Prostate gland (tissue), 2 donors: Measurements from ENCODE around the gene VENTX.

Experiments
- CTCF ChIP-seq, 4 experiments: fragments of 200-600 bp in 2 of 4; fragments of 450-650 bp in 2 of 4; sonication (generic) in 2 of 4; IDR thresholded peaks; 1 replicate in 3 of 4; 2 replicates in 1 of 4; pipeline ENCODE4 v1.5.1; 2016 to 2019; ENCODE audit warnings: antibody characterized with exemption in 4 of 4, mild to moderate bottlenecking in 2 of 4, moderate library complexity in 2 of 4
- POLR2A ChIP-seq: fragments of 450-650 bp; IDR thresholded peaks from one replicate; pipeline ENCODE4 v1.6.1; 2016; ENCODE audit warnings: antibody characterized with exemption, mild to moderate bottlenecking

GRCh38 chr10:133277993-133278576 lies 40.4 kb downstream of the VENTX start:
- TF ChIP-seq CTCF (IDR thresholded peaks at IDR 0.05) (no peak), POLR2A (no peak)
